ENCODE results near the gene PIEZO1.

GRCh38 chr16:88830783-88831182 lies 45.8 kb upstream of the PIEZO1 start:
- TF ChIP-seq SPI1 (IDR thresholded peaks at IDR 0.05; ENCODE audit: low read depth, low read length) (no peak), POLR2A (IDR thresholded peaks at IDR 0.05; ENCODE audit: low read depth, low read length) (no peak), POLR2AphosphoS5 (IDR thresholded peaks at IDR 0.05; ENCODE audit: low read depth, low read length) (no peak), TAF1 (IDR thresholded peaks at IDR 0.05; ENCODE audit: low read depth, low read length) (no peak), PAX5 (IDR thresholded peaks at IDR 0.05; ENCODE audit: insufficient read depth, low read length, severe bottlenecking) (no peak)
